GM12892 (cell line): ENCODE results near the gene TMC6.

Experiments used
- POLR2A ChIP-seq: IDR thresholded peaks from 2 replicates; pipeline ENCODE4 v1.6.1; 2011; ENCODE audit warnings: low read depth, low read length, control low read depth
- POLR2AphosphoS5 ChIP-seq: IDR thresholded peaks from 2 replicates; pipeline ENCODE4 v1.6.1; 2011; ENCODE audit warnings: low read depth, low read length, control low read depth
- TAF1 ChIP-seq: IDR thresholded peaks from 2 replicates; pipeline ENCODE4 v1.6.1; 2011; ENCODE audit warnings: low read depth, mild to moderate bottlenecking, control low read depth, low read length, borderline replicate concordance

- TF ChIP-seq POLR2A (peak; percentile 50), TAF1 (no peak), POLR2AphosphoS5 (no peak; the same call in 1 of the 2 replicates)
Observed at GRCh38 chr17:78174870-78175642, 46.5 kb upstream of the TMC6 start.
